Measurements from ENCODE around the gene GLS. TPM values are rescaled to one million over a fixed set of nuclear protein-coding genes. Genes with fewer than 3 reads are reported as not detected.

The GLS gene
- total RNA-seq, 1 experiment from 2014 or later, result 97.4 TPM

- no peaks in the 10 kb centered on the region for H3K9me2 ChIP-seq (ENCODE audit: insufficient read depth)
- RAD21 ChIA-PET (ENCODE audit: low non-redundant PET in 1 of 2, low total read pairs in 2 of 2, uncharacterized antibody in 2 of 2, unreplicated experiment in 2 of 2), result no interaction called here
- H3K27me3 ChIP-seq (ENCODE audit: insufficient read depth, low read length), result no peaks in the 10 kb centered on the region
- CTCF ChIA-PET, result no interaction called here
- peaks cover 55 to 56% of the 10 kb centered on the region in 2 experiments for H3K36me3 ChIP-seq (ENCODE audit: control insufficient read depth in 1 of 2, insufficient read depth in 2 of 2, low read length in 2 of 2)
- no TSS peak for BruUV-seq (replicated peaks)
- H3K27ac ChIP-seq (ENCODE audit: low read depth, low read length), result no peak overlapping the region
- no peak overlapping the region for H3K4me2 ChIP-seq (ENCODE audit: low read length)
- no peak overlapping the region for H2AFZ ChIP-seq (ENCODE audit: low read depth, low read length, poor library complexity, severe bottlenecking)
- H4K20me1 ChIP-seq (ENCODE audit: insufficient read depth), result no peaks in the 10 kb centered on the region
- POLR2A ChIA-PET, result no interaction called here
- ATAC-seq (no peak), DNase-seq (ENCODE audit: low read depth, low spot score) (no peak)
- intact Hi-C loops (cut with micrococcal nuclease), result no loop called here
- no peak overlapping the region for H3K9ac ChIP-seq (ENCODE audit: low read length)
- no peak for TF ChIP-seq ZFX (IDR thresholded peaks at IDR 0.05)
- no peak for TF ChIP-seq POLR2AphosphoS5 (IDR thresholded peaks at IDR 0.05; ENCODE audit: low read depth, low read length)
- no peak for TF ChIP-seq SIN3A (IDR thresholded peaks at IDR 0.05; ENCODE audit: low read depth)
- no peak for TF ChIP-seq EZH2phosphoT487 (IDR thresholded peaks at IDR 0.05; ENCODE audit: borderline replicate concordance)
- TF ChIP-seq SRF (IDR thresholded peaks at IDR 0.05; ENCODE audit: low read depth), result no peak
- no peak for TF ChIP-seq ZBTB33 (IDR thresholded peaks at IDR 0.05; ENCODE audit: extremely low read depth, insufficient replicate concordance, low read length)
- TF ChIP-seq SP1 (IDR thresholded peaks at IDR 0.05; ENCODE audit: low read depth), result no peak
- no peak for TF ChIP-seq EGR1 (IDR thresholded peaks at IDR 0.05; ENCODE audit: low read depth)
- no peak for TF ChIP-seq RAD21 (IDR thresholded peaks at IDR 0.05; ENCODE audit: low read depth)
- no peak overlapping the region for H3K4me3 ChIP-seq (replicated peaks in 1 of 2; ENCODE audit: low read depth in 1 of 2, low read length in 2 of 2)
- peaks cover 31% of the 10 kb centered on the region for H3K79me2 ChIP-seq (ENCODE audit: insufficient read depth, low read length)
- H3K4me1 ChIP-seq (ENCODE audit: control insufficient read depth in 1 of 2, insufficient read depth in 2 of 2, low read length in 2 of 2), result peaks cover 0 to 10% of the 10 kb centered on the region in 2 experiments; a peak in 2 of 4 replicates
- no peaks in the 10 kb centered on the region for H3K9me3 ChIP-seq (ENCODE audit: control insufficient read depth in 1 of 2, insufficient read depth in 1 of 2, low read depth in 1 of 2, low read length in 2 of 2)
These were observed 127.7 kb downstream of the GLS start for GRCh38 chr2:191008286-191008685.

Data from HCT116 (cell line).